Keratinocyte (primary cell): Measurements from ENCODE around the gene DNAJA3. TPM values are rescaled to one million over a fixed set of nuclear protein-coding genes. Genes with fewer than 3 reads are reported as not detected.
A peak's percentile ranks its signal among the peaks of the same experiment; 100 is the strongest.
"Not testable (repeated sequence)": the region's sequence is repeated elsewhere in the genome, so short reads cannot be mapped to it uniquely, and the experiment has no call there.

Experiments
- DNase-seq: peaks from one replicate; pipeline ENCODE4 v3.0.0-alpha.2; 2011; ENCODE audit warnings: low read depth, missing footprints, low spot score
- FAIRE-seq: peaks from 2 replicates; lab custom pipeline; 2011; peaks lifted over from hg19 to GRCh38; lab: Jason Lieb, UNC
- H2AFZ ChIP-seq: 2 replicates; pipeline ENCODE4 v1.6.0; 2012; ENCODE audit warnings: low read length, control low read depth, inconsistent platforms; ENCODE audit not compliant: control insufficient read depth
- H3K27ac ChIP-seq: 2 replicates; pipeline ENCODE4 v1.5.1; 2011; ENCODE audit warnings: low read length; ENCODE audit not compliant: control insufficient read depth, insufficient read depth
- H3K27me3 ChIP-seq: 3 replicates; pipeline ENCODE4 v1.6.0; 2011; ENCODE audit warnings: low read length; ENCODE audit not compliant: control insufficient read depth, insufficient read depth; ENCODE audit errors: extremely low read depth
- H3K36me3 ChIP-seq, 2 experiments: 2 replicates in 1 of 2; 3 replicates in 1 of 2; pipeline ENCODE4 v1.5.1; 2011; ENCODE audit warnings: low read length in 2 of 2, mild to moderate bottlenecking in 1 of 2; ENCODE audit not compliant: control insufficient read depth in 2 of 2, insufficient read depth in 2 of 2; ENCODE audit errors: extremely low read depth in 1 of 2
- H3K4me1 ChIP-seq: 3 replicates; pipeline ENCODE4 v1.5.1; 2011; ENCODE audit warnings: low read length; ENCODE audit not compliant: control insufficient read depth, insufficient read depth; ENCODE audit errors: extremely low read depth
- H3K4me2 ChIP-seq: 3 replicates; pipeline ENCODE4 v1.6.0; 2011; ENCODE audit warnings: low read depth, low read length; ENCODE audit not compliant: control insufficient read depth, insufficient read depth; ENCODE audit errors: extremely low read depth
- H3K4me3 ChIP-seq, 3 experiments: fragments of 200-600 bp in 1 of 3; sonication (generic) in 1 of 3; 2 replicates in 2 of 3; 3 replicates in 1 of 3; pipeline ENCODE4 v1.5.1; 2011 to 2016; ENCODE audit warnings: low read length in 3 of 3, mild to moderate bottlenecking in 3 of 3, control low read depth in 2 of 3, inconsistent platforms in 1 of 3, low read depth in 1 of 3, mixed read lengths in 1 of 3, mixed run types in 1 of 3, moderate library complexity in 1 of 3; ENCODE audit not compliant: control insufficient read depth in 2 of 3, insufficient read depth in 2 of 3; ENCODE audit errors: extremely low read depth in 1 of 3
- H3K79me2 ChIP-seq: 2 replicates; pipeline ENCODE4 v1.6.0; 2012; ENCODE audit warnings: low read length; ENCODE audit not compliant: control insufficient read depth, insufficient read depth
- H3K9ac ChIP-seq: 3 replicates; pipeline ENCODE4 v1.6.0; 2011; ENCODE audit warnings: low read length; ENCODE audit not compliant: control insufficient read depth, insufficient read depth; ENCODE audit errors: extremely low read depth
- H3K9me1 ChIP-seq: 3 replicates; pipeline ENCODE4 v1.6.0; 2011; ENCODE audit warnings: low read length; ENCODE audit not compliant: control insufficient read depth, insufficient read depth; ENCODE audit errors: extremely low read depth
- H3K9me3 ChIP-seq: 2 replicates; pipeline ENCODE4 v1.5.1; 2012; ENCODE audit warnings: low read depth, low read length; ENCODE audit not compliant: control insufficient read depth
- H4K20me1 ChIP-seq: 3 replicates; pipeline ENCODE4 v1.6.0; 2011; ENCODE audit warnings: low read length; ENCODE audit not compliant: control insufficient read depth, insufficient read depth; ENCODE audit errors: extremely low read depth
- EZH2 ChIP-seq: IDR thresholded peaks from one replicate; pipeline ENCODE4 v1.6.1; 2012; ENCODE audit warnings: inconsistent platforms, mild to moderate bottlenecking, low read length, moderate library complexity
- dilution Hi-C: fragments of 300-500 bp; cut with MboI; formaldehyde crosslinking; loops from one replicate; pipeline ENCODE4 v1.7.0; 2020; ENCODE audit warnings: low sequenced_read_pairs; ENCODE audit not compliant: extremely low pct_ligation_motif_present
- polyA plus RNA-seq, 5 experiments: library from polyadenylated mRNA; depleted of rRNA in 3 of 5; stranded (reverse) in 3 of 5; stranded (forward) in 1 of 5; unstranded in 1 of 5; fragments of >200 nt; gene quantifications; 1 replicate in 1 of 5; 2 replicates in 3 of 5; 3 replicates in 1 of 5; pipeline versions ENCODE4 v1.2.1 to v1.2.3, GENCODE V29; 2011 to 2012; ENCODE audit warnings: missing spikeins in 2 of 5, low read depth in 1 of 5, low replicate concordance in 1 of 5
- TF ChIP-seq, protein P1 (sequence below), 3 experiments: IDR thresholded peaks in 1 of 3; conservative IDR thresholded peaks in 1 of 3; optimal IDR thresholded peaks in 1 of 3; 2 replicates in 2 of 3; 3 replicates in 1 of 3; pipeline versions ENCODE3 to v1.5.1; 2011; ENCODE audit warnings: low read length in 3 of 3, mild to moderate bottlenecking in 3 of 3, moderate library complexity in 2 of 3, control low read depth in 1 of 3, inconsistent platforms in 1 of 3; ENCODE audit not compliant: insufficient read depth in 2 of 3; ENCODE audit errors: extremely low read depth in 1 of 3

DNAJA3 gene
- polyA plus RNA-seq, 1 donor (not counting 4 experiments of a cell fraction or from before 2014, with no cell fraction given), result 48.4 TPM

DNA sequence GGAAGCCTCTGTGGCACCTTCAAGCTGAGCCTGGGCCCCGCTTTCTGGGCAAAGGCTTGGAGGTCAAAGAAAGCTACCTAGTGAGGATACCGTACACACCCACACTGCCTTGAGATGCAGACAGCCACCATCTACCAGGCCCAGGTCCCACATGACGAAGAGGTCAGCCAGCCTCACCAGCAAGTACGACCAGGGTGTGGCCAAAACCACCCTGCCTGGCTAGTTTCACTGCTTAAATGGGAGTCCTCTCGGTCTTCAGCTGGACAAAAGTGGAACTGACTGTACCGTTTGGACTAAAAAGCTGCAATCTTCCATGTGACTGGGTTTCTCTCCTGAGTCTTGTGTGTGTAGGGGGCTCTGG is 32.4 kb upstream of the DNAJA3 start:
- dilution Hi-C loops, result no loop called here
- no peak overlapping the region for H2AFZ ChIP-seq
- FAIRE-seq, result no peak

GRCh38 chr16:4393850-4394249 is 31.8 kb upstream of the DNAJA3 start:
- peaks cover 9 to 26% of the 10 kb centered on the region in 2 experiments for H3K36me3 ChIP-seq
- H3K4me1 ChIP-seq, result peaks cover 11% of the 10 kb centered on the region
- H3K27ac ChIP-seq, FAIRE-seq, H3K27me3 ChIP-seq, H3K9ac ChIP-seq, H4K20me1 ChIP-seq, H2AFZ ChIP-seq, H3K4me2 ChIP-seq, DNase-seq, H3K4me3 ChIP-seq, dilution Hi-C loops, H3K79me2 ChIP-seq, H3K9me1 ChIP-seq, H3K9me3 ChIP-seq: not testable (repeated sequence)

More for the DNA sequence above, 32.4 kb upstream of the DNAJA3 start:
- Histone ChIP-seq H3K4me3 (no peak overlapping the region), H3K27me3 (no peaks in the 10 kb centered on the region), H3K36me3 (peaks cover 9 to 27% of the 10 kb centered on the region in 2 experiments), H3K9me1 (no peaks in the 10 kb centered on the region), H3K4me1 (peaks cover 11% of the 10 kb centered on the region), H3K79me2 (no peaks in the 10 kb centered on the region), H3K4me2 (no peak overlapping the region), H3K27ac (no peak overlapping the region), H4K20me1 (peaks cover under 1% of the 10 kb centered on the region), H3K9ac (peak overlapping the region; percentile 28), H3K9me3 (no peaks in the 10 kb centered on the region)
- no peak for TF ChIP-seq EZH2
- TF ChIP-seq, protein P1, sequence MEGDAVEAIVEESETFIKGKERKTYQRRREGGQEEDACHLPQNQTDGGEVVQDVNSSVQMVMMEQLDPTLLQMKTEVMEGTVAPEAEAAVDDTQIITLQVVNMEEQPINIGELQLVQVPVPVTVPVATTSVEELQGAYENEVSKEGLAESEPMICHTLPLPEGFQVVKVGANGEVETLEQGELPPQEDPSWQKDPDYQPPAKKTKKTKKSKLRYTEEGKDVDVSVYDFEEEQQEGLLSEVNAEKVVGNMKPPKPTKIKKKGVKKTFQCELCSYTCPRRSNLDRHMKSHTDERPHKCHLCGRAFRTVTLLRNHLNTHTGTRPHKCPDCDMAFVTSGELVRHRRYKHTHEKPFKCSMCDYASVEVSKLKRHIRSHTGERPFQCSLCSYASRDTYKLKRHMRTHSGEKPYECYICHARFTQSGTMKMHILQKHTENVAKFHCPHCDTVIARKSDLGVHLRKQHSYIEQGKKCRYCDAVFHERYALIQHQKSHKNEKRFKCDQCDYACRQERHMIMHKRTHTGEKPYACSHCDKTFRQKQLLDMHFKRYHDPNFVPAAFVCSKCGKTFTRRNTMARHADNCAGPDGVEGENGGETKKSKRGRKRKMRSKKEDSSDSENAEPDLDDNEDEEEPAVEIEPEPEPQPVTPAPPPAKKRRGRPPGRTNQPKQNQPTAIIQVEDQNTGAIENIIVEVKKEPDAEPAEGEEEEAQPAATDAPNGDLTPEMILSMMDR (optimal IDR thresholded peaks at IDR 0.05 in 1 of 3, IDR thresholded peaks at IDR 0.05 in 1 of 3, conservative IDR thresholded peaks at IDR 0.05 in 1 of 3; ENCODE audit: extremely low read depth in 1 of 3, insufficient read depth in 2 of 3, low read length in 3 of 3), result no peak
- no peak for DNase-seq

DNA sequence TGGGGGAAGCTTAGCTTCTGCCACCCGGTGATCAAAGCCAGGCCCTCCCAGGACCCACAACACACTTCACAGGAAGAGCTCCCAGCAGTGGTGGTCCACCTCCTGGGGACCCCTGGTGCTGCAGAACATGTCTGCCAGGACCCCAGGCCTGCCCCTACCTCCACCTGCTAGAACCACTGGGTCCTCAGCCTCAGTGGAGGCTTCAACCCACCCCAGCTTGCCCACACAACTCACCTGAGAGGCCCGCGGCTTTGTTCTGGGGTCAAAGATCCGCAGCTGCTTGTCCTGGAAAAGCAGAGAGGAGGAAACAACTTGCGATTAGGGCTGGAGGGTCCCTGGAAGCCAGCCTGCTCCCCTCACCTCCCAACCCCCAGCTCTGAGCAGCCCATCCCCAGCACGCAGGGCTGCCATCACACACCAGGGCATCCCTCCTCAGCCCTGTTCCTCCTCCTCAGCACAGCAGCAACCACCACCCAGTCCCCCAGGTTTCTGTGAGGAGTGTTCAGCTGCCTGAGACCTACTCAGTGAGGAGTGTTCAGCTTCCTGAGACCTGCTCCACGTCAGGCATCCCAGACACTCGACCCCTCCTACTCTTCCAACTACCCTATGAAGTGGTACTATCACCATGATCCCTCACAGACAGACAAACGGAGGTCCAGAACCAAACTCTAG is 30.5 kb upstream of the DNAJA3 start:
- no peaks in the 10 kb centered on the region for H3K79me2 ChIP-seq
- FAIRE-seq (no peak), DNase-seq (no peak)
- dilution Hi-C loops, result no loop called here
- H3K4me3 ChIP-seq, result no peak overlapping the region
- H3K4me2 ChIP-seq, result no peak overlapping the region
- H3K27ac ChIP-seq, result no peak overlapping the region
- H3K4me1 ChIP-seq, result peaks cover 11% of the 10 kb centered on the region
- H3K9me1 ChIP-seq, result no peaks in the 10 kb centered on the region
- H3K36me3 ChIP-seq, result peaks cover 9 to 24% of the 10 kb centered on the region in 2 experiments
- TF ChIP-seq, protein P1 (optimal IDR thresholded peaks at IDR 0.05 in 1 of 3, IDR thresholded peaks at IDR 0.05 in 1 of 3, conservative IDR thresholded peaks at IDR 0.05 in 1 of 3; ENCODE audit: extremely low read depth in 1 of 3, insufficient read depth in 2 of 3, low read length in 3 of 3), result no peak
- TF ChIP-seq EZH2, result no peak
- H2AFZ ChIP-seq, result no peak overlapping the region
- H3K9ac ChIP-seq, result no peak overlapping the region
- no peaks in the 10 kb centered on the region for H3K27me3 ChIP-seq
- no peaks in the 10 kb centered on the region for H3K9me3 ChIP-seq
- no peaks in the 10 kb centered on the region for H4K20me1 ChIP-seq
